HG03135 (cell line): ENCODE data around the gene ZNF493.
A peak's percentile ranks its signal among the peaks of the same experiment; 100 is the strongest.

Experiments
- ATAC-seq: cut with Tn5 transposase; IDR thresholded peaks from one replicate; pipeline ENCODE4 v1.9.1; 2021; ENCODE audit warnings: mild to moderate bottlenecking, moderate library complexity; ENCODE audit not compliant: unreplicated experiment

Gene ZNF493

DNA sequence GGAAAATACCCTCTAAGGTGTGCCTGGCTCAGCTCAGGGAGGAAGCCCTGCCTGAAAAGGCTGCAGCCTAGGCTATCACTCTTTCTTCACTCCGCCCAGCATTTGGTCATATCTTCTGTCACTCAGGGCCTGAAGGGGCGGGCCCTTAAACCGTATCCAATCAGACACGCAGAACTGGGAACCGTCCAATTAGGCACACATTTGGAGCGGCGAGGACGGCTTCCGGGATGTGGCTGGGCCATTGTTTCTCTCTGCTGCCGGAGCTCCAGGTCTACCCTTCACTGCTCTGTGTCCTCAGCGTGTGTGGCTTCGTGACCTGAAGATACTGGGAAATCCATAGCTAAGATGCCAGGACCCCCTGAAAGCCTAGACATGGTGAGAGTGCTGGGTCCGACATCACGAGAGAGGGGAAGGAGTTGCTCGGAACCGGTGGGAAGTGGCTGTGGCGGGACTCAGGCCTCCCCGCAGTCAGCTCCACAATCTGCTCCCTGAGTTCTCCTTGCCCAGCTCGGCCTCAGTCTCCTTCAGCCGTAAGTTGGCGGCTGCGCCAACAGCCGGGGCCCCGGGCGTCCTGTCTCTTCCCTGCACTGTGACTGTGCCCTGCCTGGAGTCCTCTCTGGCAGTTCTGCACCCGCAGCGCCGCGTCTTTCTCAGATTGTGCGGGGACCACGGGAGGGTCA, at the start of gene ZNF493:
ZNF493 (plus strand) TSS at position 241 of the 680 bp plus-strand sequence; CDS start at position 346, 105 bp downstream.
- ATAC-seq = peak; percentile 100

DNA sequence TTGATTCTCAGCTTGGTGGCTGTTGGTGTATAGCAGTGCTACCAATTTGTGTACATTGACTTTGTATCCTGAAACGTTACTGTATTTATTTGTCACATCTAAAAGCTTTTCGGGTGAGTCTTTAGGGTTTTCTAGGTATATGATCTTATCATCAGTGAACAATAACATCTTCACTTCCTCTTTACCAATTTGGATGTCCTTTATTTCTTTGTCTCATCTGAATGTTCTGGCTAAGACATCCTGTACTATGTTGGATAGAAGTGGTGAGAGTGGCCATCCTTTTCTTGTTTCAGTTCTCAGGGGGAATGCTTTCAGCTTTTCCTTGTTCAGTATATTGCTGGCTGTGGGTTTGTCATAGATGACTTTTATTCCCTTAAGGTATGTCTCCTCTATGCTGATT, 44.1 kb upstream of the ZNF493 start:
- ATAC-seq = no peak

DNA sequence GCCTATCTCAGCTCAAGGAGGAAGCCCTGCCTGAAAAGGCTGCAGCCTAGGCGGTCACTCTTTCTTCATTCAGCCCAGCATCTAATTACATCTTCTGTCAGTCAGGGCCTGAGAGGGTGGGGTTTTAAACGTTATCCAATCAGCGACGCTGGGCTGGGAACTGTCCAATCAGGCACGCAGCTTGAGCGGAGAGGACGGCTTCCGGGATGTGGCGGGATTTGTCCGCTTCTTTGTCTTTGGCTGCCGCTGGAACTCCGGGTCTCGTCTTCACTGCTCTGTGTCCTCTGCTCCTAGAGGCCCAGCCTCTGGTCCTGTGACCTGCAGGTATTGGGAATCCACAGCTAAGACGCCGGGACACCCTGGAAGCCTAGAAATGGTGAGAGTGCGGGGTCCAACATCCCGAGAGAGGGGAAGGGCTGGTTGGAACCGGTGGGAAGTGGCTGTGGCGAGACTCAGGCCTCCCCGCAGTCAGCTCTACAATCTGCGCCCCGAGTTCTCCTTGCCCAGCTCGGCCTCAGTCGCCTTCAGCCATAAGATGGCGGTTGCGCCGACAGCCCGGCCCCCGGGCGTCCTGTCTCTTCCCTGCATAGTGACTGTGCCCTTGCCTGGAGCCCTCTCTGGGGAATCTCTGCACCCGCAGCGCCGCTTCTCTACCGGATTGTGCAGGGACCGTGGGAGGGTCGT, 38.0 kb upstream of the ZNF493 start, which contains the start of gene ZNF738:
ZNF738 (plus strand) TSS at position 233 of the 684 bp plus-strand sequence; CDS start at position 374, 141 bp downstream.
- peak; percentile 93 for ATAC-seq

DNA sequence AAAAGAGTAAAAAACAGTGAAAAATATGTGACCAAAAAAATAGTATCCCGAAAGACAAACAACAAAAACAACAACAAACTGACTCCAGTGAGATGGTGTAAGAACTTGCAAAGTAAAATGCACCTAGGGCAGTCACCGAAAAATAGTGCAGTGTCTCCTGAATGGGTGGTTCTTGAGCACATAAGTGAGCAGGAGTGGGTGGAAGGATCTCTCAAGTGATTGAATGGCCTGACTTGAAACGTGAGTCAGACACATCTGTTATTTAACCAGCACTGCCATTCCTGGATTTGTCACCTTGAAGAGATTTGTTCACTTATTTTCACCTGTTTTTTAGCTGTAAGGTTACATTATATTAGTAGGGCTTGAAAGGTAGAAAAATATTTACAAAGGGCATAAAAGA, 34.6 kb upstream of the ZNF493 start:
- ATAC-seq = no peak

DNA sequence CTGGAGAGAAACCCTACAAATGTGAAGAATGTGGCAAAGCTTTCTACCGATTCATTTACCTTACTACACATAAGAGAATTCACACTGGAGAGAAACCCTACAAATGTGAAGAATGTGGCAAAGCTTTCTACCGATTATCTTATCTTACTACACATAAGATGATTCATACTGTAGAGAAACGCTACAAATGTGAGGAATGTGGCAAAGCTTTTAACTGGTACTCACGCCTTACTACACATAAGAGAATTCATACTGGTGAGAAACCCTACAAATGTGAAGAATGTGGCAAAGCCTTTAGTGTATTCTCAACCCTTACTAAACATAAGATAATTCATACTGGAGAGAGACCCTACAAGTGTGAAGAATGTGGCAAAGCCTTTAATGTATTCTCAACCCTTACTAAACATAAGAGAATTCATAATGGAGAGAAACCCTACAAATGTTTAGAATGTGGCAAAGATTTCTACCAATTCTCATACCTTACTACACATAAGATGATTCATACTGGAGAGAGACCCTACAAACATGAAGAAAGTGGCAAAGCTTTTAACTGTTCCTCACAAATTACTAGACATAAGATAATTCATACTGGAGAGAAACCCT, 12.9 kb upstream of the ZNF493 start:
- no peak for ATAC-seq

DNA sequence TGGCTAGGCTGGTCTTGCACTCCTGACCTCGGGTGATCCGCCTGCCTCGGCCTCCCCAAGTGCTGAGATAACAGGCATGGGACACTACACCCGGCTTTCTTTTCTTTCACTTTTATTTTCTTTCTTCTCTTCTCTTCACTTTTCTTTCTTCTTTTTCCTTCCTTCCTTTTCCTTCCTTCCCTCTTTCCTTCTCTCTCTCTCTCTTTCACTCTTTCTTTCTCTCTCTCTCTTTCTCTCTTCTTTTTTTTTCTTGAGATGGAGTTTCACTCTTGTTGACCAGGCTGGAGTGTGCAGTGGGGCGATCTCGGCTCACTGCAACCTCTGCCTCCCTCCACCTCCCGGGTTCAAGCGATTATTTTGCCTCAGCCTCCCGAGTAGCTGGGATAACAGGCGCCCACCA, 812 bp upstream of the ZNF493 start:
- ATAC-seq = no peak

DNA sequence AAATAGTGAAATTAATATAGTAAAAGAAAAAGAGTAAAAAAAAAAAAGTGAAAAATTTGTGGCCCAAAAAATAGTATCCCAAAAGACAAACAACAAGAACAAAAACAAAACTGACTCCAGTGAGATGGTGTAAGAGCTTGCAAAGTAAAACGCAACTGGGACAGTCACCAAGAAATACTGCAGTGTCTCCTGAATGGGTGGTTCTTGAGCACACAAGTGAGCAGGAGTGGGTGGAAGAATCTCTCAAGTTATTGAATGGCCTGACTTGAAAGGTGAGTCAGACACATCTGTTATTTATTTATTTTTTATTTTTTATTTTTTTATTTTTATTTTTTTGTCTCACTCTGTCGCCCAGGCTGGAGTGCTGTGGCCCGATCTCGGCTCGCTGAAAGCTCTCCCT, 1.9 kb downstream of the ZNF493 start:
- no peak for ATAC-seq

DNA sequence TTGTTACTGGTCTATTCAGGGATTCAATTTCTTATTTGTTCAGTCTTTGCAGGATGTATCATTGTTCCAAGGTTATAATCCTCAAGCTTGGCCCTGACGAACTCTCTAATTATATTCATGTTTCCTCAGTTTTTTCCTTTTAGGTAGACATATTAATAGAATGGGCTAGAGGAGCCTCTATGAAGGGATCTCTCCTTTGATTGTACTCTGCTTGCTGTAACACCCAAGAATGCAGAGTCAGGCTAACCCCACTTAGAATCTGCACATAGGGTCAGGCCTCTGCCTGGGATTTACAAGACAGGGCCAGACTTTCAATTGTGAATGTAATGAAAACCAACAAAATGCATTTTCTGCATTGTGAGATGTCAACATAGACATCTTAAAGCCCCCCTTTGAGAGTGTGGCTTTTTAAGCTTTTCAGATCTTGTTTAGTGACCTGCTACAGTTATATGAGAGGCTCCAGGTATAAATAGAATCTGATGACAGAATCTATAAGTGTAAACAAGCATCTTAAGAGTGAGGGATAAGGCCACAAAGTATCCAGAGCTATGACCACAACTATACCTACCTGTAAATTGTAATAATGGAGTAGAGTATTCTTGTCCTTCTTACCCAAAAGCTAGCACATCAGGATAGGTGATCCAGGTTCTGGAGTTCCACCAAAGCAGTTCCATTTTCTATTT, 5.5 kb downstream of the ZNF493 start:
- ATAC-seq = no peak

DNA sequence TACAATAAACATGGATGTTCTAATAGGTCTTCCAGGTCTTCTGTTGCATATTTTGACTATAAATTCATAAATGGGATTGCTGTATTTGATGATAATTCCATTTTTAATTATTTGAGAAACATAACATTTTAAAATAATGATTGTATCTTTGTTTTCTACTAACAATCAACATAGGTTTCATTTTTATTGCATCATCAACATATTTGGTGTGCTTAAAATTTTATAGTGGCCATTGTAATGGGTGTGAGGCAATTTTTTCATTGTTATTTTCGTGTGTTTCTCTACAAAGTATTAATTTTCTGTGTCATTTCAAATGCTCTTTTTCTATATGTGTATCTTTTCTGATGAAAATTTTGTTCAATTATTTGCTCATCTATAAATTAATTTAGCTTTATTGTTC, 13.2 kb downstream of the ZNF493 start:
- no peak for ATAC-seq

DNA sequence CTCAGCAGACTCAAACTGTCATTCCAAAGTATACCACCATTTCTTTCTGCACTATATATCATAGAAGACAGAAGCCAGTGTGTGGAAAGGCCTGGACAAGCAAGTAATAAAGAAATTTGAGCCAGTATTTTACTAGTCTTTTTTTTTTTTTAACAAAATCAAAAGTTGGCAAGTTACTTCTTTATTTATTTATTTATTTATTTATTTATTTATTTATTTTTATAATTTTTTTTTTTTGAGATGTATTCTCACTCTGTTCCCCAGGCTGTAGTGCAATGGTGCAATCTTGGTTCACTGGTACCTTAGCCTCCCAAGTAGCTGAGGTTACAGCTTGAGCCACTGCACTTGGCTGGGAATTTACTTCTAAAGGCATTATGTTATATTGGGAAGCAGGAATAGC, 25.3 kb downstream of the ZNF493 start:
- ATAC-seq = no peak

DNA sequence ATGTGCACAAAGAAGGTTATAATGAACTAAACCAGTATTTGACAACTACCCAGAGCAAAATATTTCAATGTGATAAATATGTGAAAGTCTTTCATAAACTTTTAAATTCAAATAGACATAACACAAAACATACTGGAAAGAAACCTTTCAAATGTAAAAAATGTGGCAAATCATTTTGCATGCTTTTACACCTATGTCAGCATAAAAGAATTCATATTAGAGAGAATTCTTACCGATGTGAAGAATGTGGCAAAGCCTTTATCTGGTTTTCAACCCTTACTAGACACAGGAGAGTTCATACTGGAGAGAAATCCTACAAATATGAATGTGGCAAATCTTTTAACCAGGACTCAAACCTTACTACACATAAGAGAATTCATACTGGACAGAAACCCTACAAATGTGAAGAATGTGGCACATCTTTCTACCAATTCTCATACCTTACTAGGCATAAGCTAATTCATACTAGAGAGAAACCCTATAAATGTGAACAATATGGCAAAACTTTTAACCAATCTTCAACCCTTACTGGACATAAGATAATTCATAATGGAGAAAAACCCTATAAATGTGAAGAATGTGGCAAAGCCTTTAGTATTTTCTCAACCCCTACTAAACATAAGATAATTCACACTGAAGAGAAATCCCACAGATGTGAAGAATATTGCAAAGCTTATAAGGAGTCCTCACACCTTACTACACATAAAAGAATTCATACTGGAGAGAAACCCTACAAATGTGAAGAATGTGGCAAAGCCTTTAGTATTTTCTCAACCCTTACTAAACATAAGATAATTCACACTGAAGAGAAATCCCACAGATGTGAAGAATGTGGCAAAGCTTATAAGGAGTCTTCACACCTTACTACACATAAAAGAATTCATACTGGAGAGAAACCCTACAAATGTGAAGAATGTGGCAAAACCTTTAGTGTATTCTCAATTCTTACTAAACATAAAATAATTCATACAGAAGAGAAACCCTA, 26.4 kb downstream of the ZNF493 start:
- ATAC-seq = no peak

DNA sequence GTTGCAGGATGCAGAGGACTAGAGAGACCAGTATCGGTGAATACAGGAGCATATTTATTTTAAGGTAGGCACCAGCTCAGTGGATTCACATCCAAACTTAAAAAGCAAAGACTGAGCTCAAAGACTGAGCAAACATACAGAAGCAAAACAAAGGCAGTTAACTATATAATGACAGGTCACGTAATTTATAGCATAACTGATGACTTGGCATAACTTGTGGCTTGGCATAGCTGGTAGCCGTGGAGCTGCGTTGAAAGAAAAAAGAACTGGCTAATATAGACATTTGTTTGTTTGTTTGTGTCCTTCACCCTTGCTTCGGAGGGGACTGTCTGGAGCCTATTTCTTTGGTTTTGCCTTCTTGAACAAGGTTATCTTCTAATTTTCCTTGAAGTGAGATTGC, 33.7 kb downstream of the ZNF493 start:
- no peak for ATAC-seq

DNA sequence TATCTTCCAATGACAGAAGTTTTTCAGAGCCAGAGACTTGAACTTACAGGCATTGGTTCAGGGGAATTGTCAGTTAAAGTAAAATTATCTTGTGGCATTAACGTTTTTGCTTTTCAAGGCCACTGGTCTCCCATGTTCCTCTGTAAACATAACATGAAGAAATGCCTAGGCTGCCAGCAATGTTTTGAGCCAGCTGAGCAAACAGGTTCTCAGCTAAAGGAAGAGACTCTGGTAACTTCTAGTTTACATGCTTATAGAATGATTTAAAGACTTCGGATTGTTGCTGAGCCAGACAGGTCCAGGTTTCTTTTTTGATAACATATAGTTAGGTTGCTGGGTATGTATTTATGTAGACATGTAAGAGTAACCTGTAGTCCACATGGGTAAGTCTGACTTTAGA, 35.7 kb downstream of the ZNF493 start:
- ATAC-seq = no peak

DNA sequence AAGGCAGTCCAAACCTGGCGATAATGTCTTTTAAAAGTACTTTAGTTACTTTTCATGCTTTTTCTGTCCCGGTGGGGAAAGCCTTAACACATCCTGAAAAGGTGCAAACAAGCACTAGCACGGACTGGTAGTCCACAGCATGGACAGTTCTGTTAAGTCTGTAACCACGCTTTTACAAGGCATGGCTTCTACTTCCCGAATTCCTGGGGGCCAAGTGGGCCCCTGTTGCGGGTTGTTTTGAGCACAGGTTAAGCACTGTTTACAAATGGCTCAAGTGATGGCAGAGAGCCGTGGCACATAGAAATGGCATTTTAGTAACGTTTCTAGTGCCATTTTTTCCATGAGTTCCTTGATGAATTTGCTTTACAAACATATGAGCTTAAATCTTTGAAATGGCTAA, 37.6 kb downstream of the ZNF493 start:
- no peak for ATAC-seq

DNA sequence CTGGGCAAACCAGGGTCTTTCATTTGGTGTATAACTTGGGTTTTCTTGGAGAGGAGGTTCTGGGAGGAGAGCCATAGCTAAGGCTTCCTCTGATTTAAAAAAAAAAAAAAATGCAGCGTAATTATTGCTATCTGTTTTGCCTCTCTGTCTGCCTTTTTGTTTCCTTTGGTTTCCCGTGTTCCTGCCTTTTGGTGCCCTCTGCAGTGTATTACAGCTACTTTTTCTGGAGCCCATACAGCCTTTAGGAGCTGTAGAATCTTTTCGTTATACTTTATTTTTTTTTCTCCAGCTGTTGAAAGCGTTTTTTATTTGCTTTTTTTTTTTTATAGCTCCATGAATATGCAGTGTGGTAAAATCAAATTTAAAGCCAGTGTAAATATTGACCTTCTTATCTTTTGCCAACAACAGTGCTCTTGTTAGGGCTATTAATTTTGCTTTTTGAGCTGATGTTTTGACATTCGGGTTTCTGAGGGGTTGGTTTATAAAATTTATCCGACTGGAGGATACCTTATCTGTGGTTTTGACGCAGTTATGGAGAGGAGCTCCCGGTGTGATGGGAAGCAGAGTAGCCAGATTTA, 38.1 kb downstream of the ZNF493 start:
- no peak for ATAC-seq

DNA sequence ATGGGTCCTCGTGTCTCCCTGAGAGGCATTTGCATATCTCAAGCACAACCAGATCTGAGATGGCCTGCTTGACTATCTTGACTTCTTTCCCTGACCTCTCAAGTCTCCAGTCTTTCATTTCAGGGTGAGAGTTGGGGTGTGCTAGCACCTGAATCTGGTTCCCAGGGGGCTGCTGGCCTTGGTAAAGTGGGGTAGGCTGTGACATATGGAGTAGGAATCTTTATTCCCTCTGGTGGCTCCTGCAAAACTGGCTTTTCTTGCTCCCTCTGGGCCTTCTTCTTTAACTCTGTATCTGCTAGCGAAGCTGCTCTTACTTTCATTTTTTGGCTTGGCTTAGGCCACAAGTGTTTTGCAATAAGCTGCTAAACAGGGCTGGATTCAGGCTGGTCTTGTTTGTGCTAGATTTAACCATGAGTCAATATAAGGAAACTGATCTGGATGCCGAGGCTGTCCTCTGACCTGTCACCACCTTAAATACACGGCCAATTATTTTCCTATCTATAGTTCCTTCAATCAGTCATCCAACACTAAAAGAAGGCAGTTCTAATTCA, 42.3 kb downstream of the ZNF493 start:
- no peak for ATAC-seq

DNA sequence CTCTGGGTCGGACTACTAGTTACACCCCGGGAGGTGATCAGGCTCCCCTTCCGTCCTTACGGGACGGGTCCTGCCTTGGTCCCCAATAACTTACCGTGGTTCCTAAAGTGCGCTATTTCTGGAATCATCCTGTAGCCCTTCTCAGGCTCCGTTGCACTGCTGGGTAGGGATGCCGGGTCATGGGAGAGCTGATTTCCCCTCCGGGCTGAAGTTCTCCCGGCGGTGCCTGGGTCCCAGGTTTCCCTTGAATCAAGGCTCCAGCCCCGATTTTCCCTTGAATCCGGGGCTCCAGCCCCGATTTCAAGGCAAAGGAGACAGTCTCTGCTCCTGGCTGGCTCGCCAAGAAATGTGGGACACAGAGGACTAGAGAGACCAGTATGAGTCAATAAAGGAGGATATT, 43.4 kb downstream of the ZNF493 start:
- no peak for ATAC-seq

DNA sequence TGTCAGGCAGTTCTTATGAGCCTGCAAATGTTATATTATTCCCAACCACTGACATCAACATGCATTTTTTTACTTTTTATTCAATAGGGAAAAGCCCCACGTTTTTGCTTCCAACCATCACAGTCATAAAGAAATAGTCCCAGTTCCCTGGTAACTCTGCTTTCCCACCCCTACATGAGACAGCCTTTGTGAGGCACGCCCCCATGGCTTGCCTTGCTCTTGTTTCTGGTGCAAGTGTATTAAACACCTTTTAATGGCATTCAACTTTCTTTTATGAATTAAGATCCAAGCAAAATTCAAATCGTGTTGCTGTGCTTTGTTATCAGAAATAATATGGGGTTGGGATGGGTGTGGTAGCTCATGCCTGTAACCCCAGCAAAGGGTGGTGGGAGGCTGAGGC, 54.3 kb downstream of the ZNF493 start:
- ATAC-seq = no peak

DNA sequence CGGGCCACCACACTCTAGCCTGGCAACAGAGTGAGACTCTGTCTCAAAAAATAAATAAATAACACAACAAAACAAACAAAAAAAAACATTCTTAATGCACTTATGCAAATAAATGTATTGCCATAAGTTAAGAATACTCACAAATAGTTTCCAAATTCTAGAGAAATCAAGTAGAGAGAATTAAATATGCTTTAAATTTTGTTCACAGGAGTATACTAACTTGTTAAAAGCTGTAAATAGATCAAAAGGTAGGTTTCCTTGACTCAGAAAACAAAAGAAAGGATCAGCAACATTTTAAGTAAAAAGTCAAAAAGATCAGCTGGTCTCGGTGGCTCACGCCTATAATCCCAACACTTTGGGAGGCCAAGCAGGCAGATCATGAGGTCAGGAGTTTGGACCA, 58.0 kb downstream of the ZNF493 start:
- ATAC-seq = no peak

DNA sequence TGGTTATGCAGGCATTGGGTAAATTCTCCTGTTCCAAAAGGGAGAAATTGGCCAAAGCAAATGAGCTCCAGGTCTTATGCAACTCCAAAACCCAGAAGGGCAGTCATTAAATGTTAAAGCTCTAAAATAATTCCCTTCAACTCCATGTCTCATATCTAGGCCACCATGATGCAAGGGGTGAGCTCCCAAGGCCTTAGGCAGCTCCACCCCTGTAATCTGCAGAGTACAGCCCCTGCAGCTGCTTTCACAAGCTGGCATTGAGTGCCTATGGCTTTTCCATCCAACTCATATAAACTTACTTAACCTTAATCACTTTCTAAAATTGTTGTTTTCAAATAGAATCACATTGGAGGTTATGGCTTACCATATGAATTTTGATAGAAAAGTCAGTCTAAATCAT, 63.8 kb downstream of the ZNF493 start:
- ATAC-seq = no peak
